DND-41 (cell line): ENCODE measurements around the gene TBL1X.

Source experiments
- ATAC-seq: fragments of 200-7000 bp; cut with Tn5 transposase; 3 replicates; pipeline ENCODE4 v1.9.1; 2021; ENCODE audit warnings: low read depth; ENCODE audit not compliant: insufficient read depth
- DNase-seq: peaks from one replicate; pipeline ENCODE4 v3.0.0-alpha.2; 2020
- H2AFZ ChIP-seq: 2 replicates; pipeline ENCODE4 v1.6.0; 2012; ENCODE audit warnings: low read depth, low read length
- H3K27ac ChIP-seq: 2 replicates; pipeline ENCODE4 v1.5.1; 2012; ENCODE audit warnings: low read length, inconsistent platforms
- H3K27me3 ChIP-seq: fragments of 200-600 bp; sonication (generic); 2 replicates; pipeline ENCODE4 v1.6.0; 2012; ENCODE audit warnings: low read length, mild to moderate bottlenecking, inconsistent platforms; ENCODE audit not compliant: insufficient read depth, poor library complexity
- H3K36me3 ChIP-seq: 2 replicates; pipeline ENCODE4 v1.5.1; 2012; ENCODE audit warnings: low read length, inconsistent platforms; ENCODE audit not compliant: insufficient read depth
- H3K4me1 ChIP-seq: 2 replicates; pipeline ENCODE4 v1.5.1; 2012; ENCODE audit warnings: mild to moderate bottlenecking, low read length; ENCODE audit not compliant: insufficient read depth
- H3K4me2 ChIP-seq: 2 replicates; pipeline ENCODE4 v1.6.0; 2012; ENCODE audit warnings: mild to moderate bottlenecking, moderate library complexity, low read length, inconsistent platforms; ENCODE audit not compliant: insufficient read depth
- H3K4me3 ChIP-seq, 2 experiments: fragments of 200-600 bp in 1 of 2; shearing (Covaris generic) in 1 of 2; 2 replicates each; pipeline ENCODE4 v1.5.1; 2012 to 2016; ENCODE audit warnings: inconsistent platforms in 2 of 2, low read length in 2 of 2, mild to moderate bottlenecking in 2 of 2, low read depth in 1 of 2, moderate library complexity in 1 of 2
- H3K79me2 ChIP-seq: 2 replicates; pipeline ENCODE4 v1.6.0; 2012; ENCODE audit warnings: low read length, inconsistent platforms; ENCODE audit not compliant: insufficient read depth
- H3K9ac ChIP-seq: 2 replicates; pipeline ENCODE4 v1.6.0; 2012; ENCODE audit warnings: low read depth, mild to moderate bottlenecking, inconsistent platforms, low read length, moderate library complexity
- H3K9me3 ChIP-seq: 2 replicates; pipeline ENCODE4 v1.5.1; 2012; ENCODE audit warnings: low read length, moderate library complexity, mild to moderate bottlenecking, inconsistent platforms; ENCODE audit not compliant: insufficient read depth, severe bottlenecking
- H4K20me1 ChIP-seq: 2 replicates; pipeline ENCODE4 v1.6.0; 2012; ENCODE audit warnings: low read length; ENCODE audit not compliant: insufficient read depth
- CTCF ChIP-seq: IDR thresholded peaks from 2 replicates; pipeline ENCODE4 v1.5.1; 2012; ENCODE audit warnings: borderline replicate concordance, low read length, moderate library complexity, mild to moderate bottlenecking; ENCODE audit not compliant: poor library complexity, severe bottlenecking; ENCODE audit errors: extremely low read depth
- EZH2 ChIP-seq: IDR thresholded peaks from 3 replicates; pipeline ENCODE4 v1.6.1; 2012; ENCODE audit warnings: borderline replicate concordance, low read depth, mild to moderate bottlenecking, moderate library complexity, low read length, inconsistent platforms; ENCODE audit not compliant: severe bottlenecking

Gene TBL1X

GRCh38 chrX:9785254-9785943 is 320.5 kb downstream of the TBL1X start:
- no peaks in the 10 kb centered on the region for H4K20me1 ChIP-seq
- no peak overlapping the region for H3K4me3 ChIP-seq
- H3K4me2 ChIP-seq = no peak overlapping the region
- no peaks in the 10 kb centered on the region for H3K79me2 ChIP-seq
- H2AFZ ChIP-seq = no peak overlapping the region
- DNase-seq (no peak), ATAC-seq (no peak)
- TF ChIP-seq EZH2 (no peak), CTCF (no peak)
- H3K27ac ChIP-seq = no peak overlapping the region
- no peaks in the 10 kb centered on the region for H3K4me1 ChIP-seq
- no peak overlapping the region for H3K9ac ChIP-seq
- H3K36me3 ChIP-seq = no peaks in the 10 kb centered on the region
- no peaks in the 10 kb centered on the region for H3K27me3 ChIP-seq
- H3K9me3 ChIP-seq = no peaks in the 10 kb centered on the region

GRCh38 chrX:9785944-9786797 is 321.3 kb downstream of the TBL1X start, which contains the start of gene SHROOM2:
Gene SHROOM2 (plus strand): TSS chrX:9786429. CDS start chrX:9786546, 117 bp downstream.
- DNase-seq (no peak), ATAC-seq (no peak)
- Histone ChIP-seq H3K79me2 (no peaks in the 10 kb centered on the region), H3K36me3 (no peaks in the 10 kb centered on the region), H3K4me3 (no peak within 1 kb of the TSS), H3K4me1 (no peaks in the 10 kb centered on the region), H3K4me2 (no peak within 1 kb of the TSS), H2AFZ (no peak within 1 kb of the TSS), H3K27ac (no peak within 1 kb of the TSS), H4K20me1 (no peaks in the 10 kb centered on the region), H3K9me3 (no peaks in the 10 kb centered on the region), H3K27me3 (no peaks in the 10 kb centered on the region), H3K9ac (no peak within 1 kb of the TSS)
- TF ChIP-seq EZH2 (no peak), CTCF (no peak)

- no peak overlapping the region for H3K4me3 ChIP-seq
- H3K4me1 ChIP-seq = no peaks in the 10 kb centered on the region
- DNase-seq (no peak), ATAC-seq (no peak)
- no peak overlapping the region for H3K9ac ChIP-seq
- no peaks in the 10 kb centered on the region for H3K36me3 ChIP-seq
- H3K9me3 ChIP-seq = no peaks in the 10 kb centered on the region
- H4K20me1 ChIP-seq = no peaks in the 10 kb centered on the region
- H3K27ac ChIP-seq = no peak overlapping the region
- TF ChIP-seq EZH2 (no peak), CTCF (no peak)
- no peaks in the 10 kb centered on the region for H3K79me2 ChIP-seq
- no peak overlapping the region for H2AFZ ChIP-seq
- H3K27me3 ChIP-seq = no peaks in the 10 kb centered on the region
- no peak overlapping the region for H3K4me2 ChIP-seq
These were observed 322.2 kb downstream of the TBL1X start for GRCh38 chrX:9786798-9787635.
